Tongue (tissue), 2 donors: ENCODE results near the gene MICA. TPM values are rescaled to one million over a fixed set of nuclear protein-coding genes. Genes with fewer than 3 reads are reported as not detected.
A peak's percentile ranks its signal among the peaks of the same experiment; 100 is the strongest.
"Not testable (repeated sequence)": the region's sequence is repeated elsewhere in the genome, so short reads cannot be mapped to it uniquely, and the experiment has no call there.

Source experiments
- DNase-seq: peaks from one replicate; pipeline ENCODE4 v3.0.0-alpha.2; 2015
- total RNA-seq: library from RNA; depleted of rRNA; stranded (reverse); fragments of >200 nt; gene quantifications from one replicate; pipeline ENCODE4 v1.2.3, GENCODE V29; 2014

Gene MICA
- 6.8 TPM for total RNA-seq

DNA sequence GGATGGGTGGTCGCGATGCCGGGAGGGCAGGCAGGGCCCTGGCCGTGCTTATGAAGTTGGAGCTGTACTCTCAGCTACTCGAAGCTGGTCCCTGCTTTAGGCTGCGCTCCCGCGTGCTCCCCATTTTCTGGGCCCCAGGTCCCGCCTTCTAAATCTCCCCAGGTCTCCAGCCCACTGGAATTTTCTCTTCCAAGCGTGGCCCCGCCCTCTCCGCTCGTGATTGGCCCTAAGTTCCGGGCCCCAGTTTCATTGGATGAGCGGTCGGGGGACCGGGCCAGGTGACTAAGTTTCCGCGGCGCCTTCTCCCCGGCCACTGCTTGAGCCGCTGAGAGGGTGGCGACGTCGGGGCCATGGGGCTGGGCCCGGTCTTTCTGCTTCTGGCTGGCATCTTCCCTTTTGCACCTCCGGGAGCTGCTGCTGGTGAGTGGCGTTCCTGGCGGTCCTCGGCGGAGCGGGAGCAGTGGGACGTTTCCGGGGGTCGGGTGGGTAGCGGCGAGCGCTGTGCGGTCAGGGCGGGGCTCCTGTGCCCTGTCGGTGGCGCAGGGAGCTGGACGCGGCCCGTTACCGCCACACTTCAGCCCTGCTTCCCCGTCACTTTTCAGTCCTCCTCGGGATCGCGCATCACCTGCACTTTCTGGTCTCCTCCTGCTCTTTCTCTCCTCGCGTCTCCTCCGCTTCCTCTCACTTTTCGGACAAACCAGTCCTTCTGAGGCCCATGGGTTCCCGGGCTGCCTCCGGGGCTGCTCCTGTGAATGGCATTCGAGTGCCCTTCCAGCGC, at the start of gene MICA:
TSS of gene MICA (plus strand) at position 313 of the 778 bp plus-strand sequence. CDS start at position 351, 38 bp downstream.
- peak; percentile 86 for DNase-seq

DNA sequence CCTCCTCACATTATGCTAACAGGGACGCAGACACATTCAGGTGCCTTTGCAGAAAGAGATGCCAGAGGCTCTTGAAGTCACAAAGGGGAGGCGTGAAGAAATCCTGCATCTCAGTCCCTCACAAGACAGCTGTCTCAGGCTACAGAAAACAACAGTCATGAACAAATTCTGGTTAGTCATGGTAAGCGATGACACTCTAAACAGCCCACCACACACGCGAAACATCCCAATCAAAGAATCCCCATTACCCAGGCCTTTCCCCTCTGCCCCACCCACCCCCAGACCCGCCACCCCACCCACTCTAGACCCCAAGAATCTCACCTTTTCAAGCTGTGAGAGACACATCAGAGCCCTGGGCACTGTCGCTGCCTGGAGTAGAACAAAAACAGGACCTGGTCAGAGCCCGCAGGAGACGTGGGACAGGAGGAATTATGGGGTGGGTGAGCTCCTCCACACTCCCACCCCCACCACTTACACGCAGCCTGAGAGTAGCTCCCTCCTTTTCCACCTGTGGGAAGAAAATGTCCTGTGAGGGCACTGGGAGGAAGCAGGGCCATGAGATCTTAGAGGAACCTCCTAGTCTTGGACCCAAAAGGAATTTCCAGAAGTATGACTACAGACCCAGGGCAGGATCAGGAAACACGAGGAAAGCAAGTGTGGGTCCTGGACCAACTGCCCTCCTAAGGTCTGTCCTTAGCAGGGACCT, 49.1 kb upstream of the MICA start:
- DNase-seq = no peak

DNA sequence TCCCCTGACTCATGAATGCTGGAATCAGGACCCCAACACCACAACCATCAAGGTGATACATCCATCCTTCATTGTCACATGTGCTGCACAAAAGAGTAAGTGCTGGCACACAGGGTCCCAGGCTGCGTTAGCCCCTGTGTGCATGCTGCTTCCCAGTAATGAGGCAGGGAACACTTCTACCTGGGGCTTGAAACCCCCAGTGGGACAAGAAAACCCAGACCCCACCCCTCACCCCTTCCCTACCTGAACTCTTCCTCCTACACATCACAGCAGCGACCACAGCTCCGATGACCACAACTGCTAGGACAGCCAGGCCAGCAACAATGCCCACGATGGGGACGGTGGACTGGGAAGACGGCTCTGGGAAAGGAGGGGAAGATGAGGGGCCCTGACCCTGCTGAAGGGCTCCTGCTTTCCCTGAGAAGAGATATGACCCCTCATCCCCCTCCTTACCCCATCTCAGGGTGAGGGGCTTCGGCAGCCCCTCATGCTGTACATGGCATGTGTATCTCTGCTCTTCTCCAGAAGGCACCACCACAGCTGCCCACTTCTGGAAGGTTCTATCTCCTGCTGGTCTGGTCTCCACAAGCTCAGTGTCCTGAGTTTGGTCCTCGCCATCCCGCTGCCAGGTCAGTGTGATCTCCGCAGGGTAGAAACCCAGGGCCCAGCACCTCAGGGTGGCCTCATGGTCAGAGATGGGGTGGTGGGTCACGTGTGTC, 48.4 kb upstream of the MICA start:
- DNase-seq = no peak

DNA sequence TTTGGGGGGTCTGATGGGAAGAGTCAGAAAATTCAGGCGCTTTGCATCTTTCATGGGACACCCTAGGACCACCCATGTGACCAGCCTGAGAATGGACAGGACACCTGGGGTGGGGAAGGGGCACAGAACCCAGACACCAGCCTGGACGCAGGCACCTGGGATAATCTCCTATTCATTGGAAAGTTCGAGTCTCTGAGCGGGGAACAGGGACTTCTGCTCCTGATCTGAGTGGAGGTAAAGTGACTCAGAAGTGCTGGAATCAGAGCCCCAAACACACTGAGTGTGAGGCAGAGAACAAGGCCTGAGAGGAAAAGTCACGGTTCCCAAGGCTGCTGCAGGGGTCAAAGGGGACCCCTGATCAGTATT, 47.8 kb upstream of the MICA start:
- DNase-seq = no peak

DNA sequence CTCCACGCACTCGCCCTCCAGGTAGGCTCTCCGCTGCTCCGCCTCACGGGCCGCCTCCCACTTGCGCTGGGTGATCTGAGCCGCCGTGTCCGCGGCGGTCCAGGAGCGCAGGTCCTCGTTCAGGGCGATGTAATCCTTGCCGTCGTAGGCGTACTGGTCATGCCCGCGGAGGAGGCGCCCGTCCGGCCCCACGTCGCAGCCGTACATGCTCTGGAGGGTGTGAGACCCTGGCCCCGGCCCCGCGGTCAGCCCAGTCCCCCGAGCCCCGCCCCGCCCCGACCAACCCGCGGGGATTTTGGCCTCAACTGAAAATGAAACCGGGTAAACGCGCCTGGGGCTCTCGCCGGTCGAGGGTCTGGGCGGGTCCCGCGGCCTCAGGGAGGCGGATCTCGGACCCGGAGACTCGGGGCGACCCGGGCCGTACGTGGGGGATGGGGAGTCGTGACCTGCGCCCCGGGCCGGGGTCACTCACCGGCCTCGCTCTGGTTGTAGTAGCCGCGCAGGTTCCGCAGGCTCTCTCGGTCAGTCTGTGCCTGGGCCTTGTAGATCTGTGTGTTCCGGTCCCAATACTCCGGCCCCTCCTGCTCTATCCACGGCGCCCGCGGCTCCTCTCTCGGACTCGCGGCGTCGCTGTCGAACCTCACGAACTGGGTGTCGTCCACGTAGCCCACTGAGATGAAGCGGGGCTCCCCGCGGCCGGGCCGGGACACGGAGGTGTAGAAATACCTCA, 47.0 kb upstream of the MICA start:
- peak; percentile 17 for DNase-seq

DNA sequence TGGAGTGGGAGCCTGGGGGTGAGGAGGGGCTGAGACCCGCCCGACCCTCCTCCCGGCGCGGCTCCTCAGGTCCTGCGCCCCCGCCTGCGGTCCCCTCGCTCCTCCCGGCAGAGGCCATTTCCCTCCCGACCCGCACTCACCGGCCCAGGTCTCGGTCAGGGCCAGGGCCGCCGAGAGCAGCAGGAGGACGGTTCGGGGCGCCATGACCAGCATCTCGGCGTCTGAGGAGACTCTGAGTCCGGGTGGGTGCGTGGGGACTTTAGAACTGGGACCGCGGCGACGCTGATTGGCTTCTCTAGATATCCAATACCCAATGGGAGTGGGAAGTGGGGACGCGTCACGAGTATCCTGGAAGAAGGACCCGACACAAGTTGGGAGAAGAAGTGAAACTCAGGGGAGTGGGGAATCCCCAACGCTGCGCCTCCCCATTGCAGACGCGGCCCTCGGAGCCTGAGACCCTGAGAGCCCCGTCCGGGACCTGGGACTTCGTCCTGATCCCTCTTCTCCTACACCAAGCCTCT, 46.4 kb upstream of the MICA start, which contains the start of gene HLA-B:
TSS of gene HLA-B (minus strand) at position 234 of the 521 bp plus-strand sequence. CDS start at position 213, 21 bp downstream.
- DNase-seq = peak; percentile 88

DNA sequence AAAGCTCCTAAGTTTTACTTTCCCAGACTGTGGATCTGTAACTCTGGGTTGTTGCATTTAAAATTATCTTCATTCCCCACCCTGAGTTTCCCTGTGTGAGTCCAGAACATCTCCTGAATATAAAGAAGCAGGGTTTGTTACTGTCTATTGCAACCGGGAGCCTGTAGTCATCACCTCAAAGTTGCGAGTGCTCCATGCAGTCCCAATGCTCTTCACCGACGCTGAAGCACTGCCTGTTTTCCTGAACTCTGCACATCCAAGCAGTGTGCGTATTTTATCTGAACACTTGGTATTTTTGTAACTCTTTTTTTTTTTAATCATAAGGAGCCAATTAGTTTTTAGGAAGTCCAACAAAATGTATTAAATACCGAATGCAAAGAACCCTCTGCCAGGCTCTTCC, 45.5 kb upstream of the MICA start:
- no peak for DNase-seq

DNA sequence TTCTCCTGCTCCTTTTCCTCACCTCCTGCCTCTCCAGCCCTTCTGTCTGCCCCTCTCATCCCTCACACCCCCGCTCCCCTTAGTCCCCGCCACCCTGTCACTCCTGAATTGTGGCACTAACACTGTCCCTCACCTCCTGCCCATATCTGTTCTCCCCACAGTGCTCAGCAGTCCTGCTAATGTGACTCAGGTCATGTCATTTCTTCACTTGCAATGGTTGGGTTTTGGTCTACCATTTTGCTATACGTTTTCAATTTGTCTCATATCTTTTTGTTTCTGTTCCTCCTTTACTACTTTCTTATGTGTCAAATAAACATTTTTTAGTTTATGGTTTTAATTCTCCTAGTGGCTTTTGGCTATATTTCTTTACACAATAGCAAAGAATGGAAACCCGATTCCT, 45.1 kb upstream of the MICA start:
- DNase-seq = no peak

DNA sequence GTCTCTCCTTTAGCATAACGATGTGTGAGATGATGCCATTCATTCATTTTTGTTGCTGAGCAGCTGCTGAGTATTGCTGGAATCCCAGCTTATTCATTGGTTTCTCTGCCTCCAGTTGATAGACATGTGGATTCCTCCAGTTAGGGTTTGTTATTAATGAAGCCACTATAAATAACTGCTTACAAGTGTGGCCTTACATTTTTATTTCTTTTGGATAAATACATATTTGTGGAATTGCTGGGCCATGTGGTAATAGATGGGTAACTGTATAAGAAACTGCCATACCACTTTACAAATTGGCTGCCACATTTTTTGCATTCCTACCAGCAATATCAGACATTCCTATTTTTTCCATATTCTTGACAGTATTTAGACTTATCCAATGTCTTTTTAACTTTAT, 43.8 kb upstream of the MICA start:
- no peak for DNase-seq

DNA sequence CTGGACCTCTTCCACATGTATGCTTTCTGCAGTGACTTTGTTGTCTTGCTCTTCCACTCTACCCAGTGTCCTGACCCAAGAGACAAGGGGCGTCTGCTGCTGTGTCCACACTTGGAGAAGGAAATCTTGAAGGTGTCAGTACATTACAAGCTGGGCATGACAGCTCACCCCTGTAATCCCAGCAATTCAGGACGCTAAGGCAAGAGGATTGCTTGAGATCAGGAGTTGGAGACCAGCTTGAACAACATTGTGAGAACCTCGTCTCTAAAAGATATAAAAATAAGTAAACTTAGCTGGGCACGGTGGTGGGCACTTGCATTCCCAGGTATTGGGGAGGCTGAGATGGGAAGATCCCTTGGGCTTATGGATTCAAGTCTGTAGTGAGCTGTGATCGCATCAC, 40.6 kb upstream of the MICA start:
- DNase-seq = no peak

DNA sequence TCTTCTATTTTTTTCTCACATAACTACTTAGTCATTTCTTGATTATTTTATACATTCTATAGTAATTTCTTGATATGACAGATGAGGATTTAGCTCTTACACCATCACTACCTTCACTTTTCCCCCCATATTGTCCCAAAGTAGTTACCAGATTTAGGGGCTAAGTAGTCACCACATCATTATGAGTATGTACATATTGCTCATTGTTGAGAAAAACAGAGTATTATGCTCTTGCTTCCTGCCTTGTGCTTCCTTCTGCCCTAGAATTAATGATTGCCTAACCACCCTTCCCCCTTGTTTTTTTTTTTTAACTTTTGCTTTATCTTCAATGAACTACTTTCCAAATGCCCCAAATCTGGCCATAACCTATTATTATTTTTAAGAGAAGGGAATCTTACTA, 39.6 kb upstream of the MICA start:
- no peak for DNase-seq

DNA sequence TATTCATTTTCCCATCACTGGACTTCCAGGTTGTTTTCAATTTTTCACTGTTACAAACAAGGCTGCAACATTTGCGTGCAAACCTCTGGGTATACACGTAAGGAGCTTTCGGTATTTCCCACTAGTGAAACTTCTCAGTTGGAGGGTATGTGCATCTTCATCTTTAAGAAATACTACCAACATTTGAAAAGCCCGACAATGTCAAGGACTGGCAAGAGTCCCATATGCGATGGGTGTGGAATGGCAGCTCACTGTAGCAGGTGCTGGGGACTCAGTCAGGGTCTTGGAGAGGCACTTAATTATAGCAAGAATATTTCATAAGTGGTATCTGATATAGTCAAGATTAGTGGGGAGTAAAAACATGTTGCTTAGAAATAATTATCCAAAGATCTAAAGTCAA, 37.5 kb upstream of the MICA start:
- no peak for DNase-seq

DNA sequence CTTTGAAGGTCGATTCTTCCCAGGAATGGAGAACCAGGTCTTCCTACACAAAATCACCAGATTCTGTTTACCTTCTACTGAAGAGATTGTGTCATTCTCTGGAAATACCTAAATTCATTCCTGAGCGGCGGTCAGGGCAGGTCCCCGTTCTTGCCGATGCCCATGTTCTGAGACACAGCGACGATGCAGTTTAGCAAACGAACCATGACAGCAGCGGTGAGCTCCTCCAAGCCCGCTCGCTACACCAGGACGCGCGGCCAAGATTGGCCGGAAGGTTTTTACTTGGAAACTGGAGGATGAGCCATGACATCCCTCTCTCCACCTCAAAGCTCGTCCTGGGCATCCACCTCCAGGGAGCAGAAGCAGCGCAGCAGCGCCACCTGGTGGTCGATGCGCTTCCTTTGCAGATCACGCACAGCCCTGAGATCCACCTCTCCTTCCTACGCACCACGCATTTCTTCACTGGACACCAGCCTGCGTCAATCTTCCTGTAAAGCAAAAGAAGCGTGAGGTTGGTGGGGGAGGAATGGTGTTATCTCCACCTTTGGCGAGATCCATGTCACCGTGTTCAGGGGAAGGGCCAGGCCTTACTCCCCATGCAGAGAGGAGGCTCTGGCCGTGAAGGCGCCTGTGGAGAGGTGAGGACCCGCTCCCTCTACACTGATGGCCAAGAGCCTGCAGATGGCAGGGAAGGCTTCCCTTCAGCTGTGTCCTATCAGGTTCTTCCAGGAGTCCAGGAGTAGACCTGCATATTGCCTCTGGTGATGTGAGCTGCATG, 36.5 kb upstream of the MICA start:
- peak; percentile 93 for DNase-seq

DNA sequence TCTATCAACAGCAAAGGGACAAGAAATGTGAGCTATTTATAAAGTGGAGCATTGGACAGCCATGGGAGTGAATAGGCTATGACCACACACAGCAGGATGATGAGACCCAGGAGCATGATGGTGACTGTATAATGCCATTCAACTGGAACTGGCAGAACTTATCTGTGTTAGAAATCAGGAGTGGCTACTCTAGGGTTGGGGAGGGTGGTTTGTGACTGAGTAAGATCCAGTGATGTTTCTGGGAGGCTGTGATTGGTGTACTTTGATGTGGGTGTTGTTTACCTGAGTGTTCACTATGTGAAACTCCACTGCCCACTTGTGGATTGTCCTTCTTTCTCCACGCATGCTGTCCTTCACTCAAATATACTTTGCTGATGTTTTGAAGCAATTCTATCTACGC, 34.9 kb upstream of the MICA start:
- DNase-seq = no peak

DNA sequence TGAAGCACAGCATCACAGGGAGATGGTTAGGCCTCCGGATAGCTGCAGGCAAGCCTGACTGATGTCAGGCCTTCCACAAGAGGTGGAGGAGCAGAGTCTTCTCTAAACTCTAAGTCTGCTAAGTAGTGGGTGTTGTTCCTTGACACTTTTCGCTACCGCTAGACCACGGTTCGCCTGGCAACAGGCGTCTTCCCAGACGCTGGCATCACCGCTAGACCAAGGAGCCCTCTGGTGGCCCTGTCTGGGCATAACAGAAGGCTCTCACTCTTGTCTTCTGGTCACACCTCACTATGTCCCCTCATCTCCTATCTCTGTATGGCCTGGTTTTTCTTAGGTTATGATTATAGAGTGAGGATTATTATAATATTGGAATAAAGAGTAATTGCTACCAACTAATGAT, 29.3 kb upstream of the MICA start:
- not testable (repeated sequence) for DNase-seq

DNA sequence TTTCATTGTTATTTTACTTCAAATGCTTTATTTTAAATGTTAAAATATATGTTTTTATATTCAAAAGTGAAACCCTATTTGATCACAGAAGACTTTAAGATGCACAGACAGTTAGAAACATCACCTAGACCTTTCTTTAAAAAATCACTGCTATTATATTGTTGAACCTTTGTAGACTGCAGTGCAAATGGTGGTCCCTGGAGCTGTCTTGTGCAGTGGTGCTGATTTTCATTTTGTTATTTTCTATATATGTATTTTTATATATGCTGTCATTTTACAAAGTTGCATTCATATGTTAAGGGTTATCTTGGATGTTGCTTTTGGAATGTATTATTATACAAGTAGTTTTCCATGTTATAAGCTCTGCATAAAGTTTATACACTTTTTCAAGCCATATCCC, 27.7 kb upstream of the MICA start:
- DNase-seq = no peak

DNA sequence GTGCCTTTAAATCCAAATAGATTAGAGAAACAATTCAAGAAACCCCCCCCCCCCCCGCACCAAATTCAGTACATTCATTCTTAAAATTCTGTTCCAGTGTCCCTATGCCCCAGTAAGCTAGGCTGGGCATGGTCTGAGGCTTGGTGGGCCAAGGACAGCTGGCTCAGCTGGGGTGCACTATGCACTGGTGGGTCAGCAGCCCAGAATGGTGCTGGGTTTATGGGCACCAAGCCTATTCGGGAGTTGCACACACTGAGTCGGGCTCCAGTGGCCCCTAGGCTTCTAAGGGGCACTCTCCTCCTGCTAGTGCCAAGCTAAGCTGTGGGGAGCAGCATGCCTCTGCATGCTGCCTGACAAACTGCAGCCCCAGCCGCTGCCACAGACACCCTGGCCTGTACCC, 26.4 kb upstream of the MICA start:
- no peak for DNase-seq

DNA sequence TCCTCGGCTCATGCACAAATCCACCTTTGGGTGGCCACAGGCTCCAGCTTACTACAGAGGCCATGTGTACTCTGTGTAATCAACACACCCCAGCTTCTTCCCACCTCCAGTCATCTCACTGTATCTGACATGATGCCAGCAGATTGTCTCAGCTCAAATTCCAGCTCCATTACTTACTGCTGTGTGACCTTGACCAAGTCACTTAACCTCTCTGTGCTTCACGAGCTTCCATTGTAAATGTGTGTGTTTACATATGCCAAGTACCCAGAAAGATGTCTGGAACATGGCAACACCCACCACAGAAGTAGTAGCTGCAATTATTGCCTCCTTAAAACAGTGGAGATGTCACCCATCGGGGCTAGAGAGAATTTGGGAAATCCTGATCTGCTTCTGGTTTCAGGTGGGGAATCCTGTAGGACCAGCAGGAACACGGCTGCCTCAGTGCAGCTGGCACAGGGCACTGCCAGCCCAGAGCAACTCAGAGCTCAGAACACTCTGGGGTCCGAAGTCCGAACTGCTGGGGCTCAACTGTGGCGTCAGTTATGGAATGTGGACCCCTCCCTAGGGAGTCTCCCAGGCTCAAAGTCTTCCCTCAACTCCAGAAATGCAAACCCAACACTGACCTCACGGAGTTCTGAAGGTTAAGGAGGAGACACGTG, 25.2 kb upstream of the MICA start:
- DNase-seq = no peak

DNA sequence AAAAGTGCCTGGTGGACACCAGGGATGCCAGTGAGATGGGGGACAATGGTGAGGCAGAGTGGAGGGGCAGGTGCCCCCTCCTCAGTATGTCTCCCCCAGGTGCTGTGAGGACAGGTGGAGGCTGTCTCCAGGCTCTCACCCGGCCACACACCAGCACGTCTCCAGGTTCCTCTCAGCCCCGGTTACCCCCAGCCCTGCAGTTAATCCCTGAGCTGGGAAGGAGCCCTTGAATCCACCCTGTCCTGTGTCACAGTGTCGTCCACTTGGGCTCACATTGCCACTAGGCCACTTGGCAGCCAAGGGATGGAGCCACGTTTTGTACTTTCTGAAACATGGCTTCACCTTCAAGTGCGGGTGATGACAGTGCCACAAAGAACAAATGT, 24.7 kb upstream of the MICA start:
- DNase-seq = no peak

DNA sequence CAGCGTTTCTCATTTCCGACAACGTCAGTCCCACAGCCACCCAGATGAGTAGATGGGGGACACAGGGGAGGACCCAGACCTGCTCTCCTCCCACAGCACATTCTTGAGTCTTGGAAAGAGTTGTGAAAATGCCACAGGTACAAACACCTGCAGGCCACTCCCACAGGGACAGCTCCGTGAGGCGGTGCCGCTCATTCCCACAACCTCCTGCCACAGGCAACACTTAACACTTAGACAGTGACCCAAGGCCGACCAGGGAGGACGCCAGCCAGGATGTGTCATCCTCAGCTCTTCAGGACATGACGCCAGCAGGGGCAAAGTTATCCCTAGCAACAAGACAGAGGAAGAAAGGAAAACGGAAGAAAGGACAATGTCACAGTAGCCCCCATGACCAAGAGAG, 23.5 kb upstream of the MICA start:
- no peak for DNase-seq

DNA sequence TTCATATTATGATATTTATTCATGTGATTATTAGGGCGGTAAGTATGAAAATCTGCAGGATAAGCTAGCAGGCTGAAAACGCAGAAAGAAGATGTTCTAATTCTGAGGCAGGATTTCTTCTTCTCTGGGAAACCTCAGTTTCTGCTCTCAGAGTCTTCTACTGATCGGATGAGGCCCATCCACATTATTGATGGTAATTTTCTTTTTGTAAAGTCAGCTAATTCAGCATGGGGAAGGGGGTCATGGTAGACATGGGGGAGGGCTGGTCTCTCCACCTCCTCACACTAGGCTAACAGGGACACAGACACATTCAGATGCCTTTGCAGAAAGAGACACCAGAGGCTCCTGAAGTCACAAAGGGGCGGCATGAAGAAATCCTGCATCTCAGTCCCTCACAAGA, 21.7 kb upstream of the MICA start:
- no peak for DNase-seq
